HG02938 (cell line): Measurements from ENCODE around the gene MED14.

Source experiments
- ATAC-seq: cut with Tn5 transposase; IDR thresholded peaks from one replicate; pipeline ENCODE4 v1.9.1; 2021; ENCODE audit warnings: mild to moderate bottlenecking, moderate library complexity; ENCODE audit not compliant: unreplicated experiment

Gene MED14

GRCh38 chrX:40617566-40617965 is 117.8 kb downstream of the MED14 start:
- ATAC-seq: no peak

GRCh38 chrX:40615976-40616375 is 119.4 kb downstream of the MED14 start:
- ATAC-seq: no peak

- no peak for ATAC-seq
Observed at GRCh38 chrX:40612511-40612910, 122.8 kb downstream of the MED14 start.

DNA sequence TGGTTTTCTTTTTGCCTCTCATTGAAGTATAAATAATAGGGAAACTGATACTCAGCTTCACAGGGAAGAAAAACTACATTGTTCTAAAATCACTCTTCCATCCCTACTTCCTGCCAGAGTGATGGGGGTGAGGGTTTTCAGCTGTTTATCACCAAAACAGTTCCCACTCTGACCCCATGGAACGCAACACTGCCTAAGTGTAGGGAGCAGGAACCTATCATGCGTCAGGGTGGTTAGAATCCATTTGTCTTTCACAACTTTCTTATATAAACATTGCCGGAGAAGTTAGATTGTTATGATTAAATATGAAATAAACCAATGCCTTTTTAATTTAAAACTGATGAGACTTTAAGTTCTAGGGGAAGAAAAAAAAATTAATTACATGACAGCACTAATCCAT is 128.0 kb downstream of the MED14 start:
- no peak for ATAC-seq

GRCh38 chrX:40603446-40603845 is 131.9 kb downstream of the MED14 start:
- ATAC-seq: no peak
